ENCODE measurements around the gene BAZ2A. TPM values are rescaled to one million over a fixed set of nuclear protein-coding genes. Genes with fewer than 3 reads are reported as not detected.

Gene BAZ2A
- total and polyA plus RNA-seq, 2 experiments from 2014 or later = 109 to 111 TPM

GRCh38 chr12:56616244-56616643 is 13.9 kb downstream of the BAZ2A start:
- Histone ChIP-seq H2AFZ (no peak overlapping the region), H3K36me3 (ENCODE audit: insufficient read depth) (peaks cover 43% of the 10 kb centered on the region), H3K79me2 (replicated peaks; ENCODE audit: insufficient read depth) (peaks cover 52% of the 10 kb centered on the region), H3K9me2 (ENCODE audit: insufficient read depth) (no peaks in the 10 kb centered on the region), H3F3A (replicated peaks; ENCODE audit: low read depth) (peaks cover 6% of the 10 kb centered on the region), H3K27me3 (ENCODE audit: insufficient read depth) (no peaks in the 10 kb centered on the region), H3K4me3 (no peak overlapping the region), H4K20me1 (replicated peaks; ENCODE audit: insufficient read depth) (peaks cover 34% of the 10 kb centered on the region), H3K4me1 (ENCODE audit: insufficient read depth) (no peaks in the 10 kb centered on the region), H3K27ac (ENCODE audit: low read depth) (no peak overlapping the region), H3K4me2 (no peak overlapping the region)
- Mint-ChIP-seq H3K27me3 (ENCODE audit: insufficient read depth, low read depth, poor library complexity) (peaks cover 3% of the 10 kb centered on the region), H3K4me1 (no peaks in the 10 kb centered on the region), H3K9me3 (no peaks in the 10 kb centered on the region), H3K4me3 (no peak overlapping the region), H3K36me3 (ENCODE audit: low read depth) (peaks cover 65% of the 10 kb centered on the region), H3K27ac (peak overlapping the region; percentile 42; the same call in 1 of the 2 replicates)
- no peak for TF ChIP-seq EZH2phosphoT487 (IDR thresholded peaks at IDR 0.05; ENCODE audit: unreplicated experiment)
- TF ChIP-seq ETS1 (IDR thresholded peaks at IDR 0.05) = no peak
- TF ChIP-seq NANOG (IDR thresholded peaks at IDR 0.05; ENCODE audit: borderline replicate concordance) = no peak
- no peak for TF ChIP-seq STAT1 (IDR thresholded peaks at IDR 0.05; ENCODE audit: unreplicated experiment)
- TF ChIP-seq ZNF114 (CRISPR knock-in tag; IDR thresholded peaks at IDR 0.05) = no peak
- no peak for TF ChIP-seq CREB1 (CRISPR knock-in tag; IDR thresholded peaks at IDR 0.05; ENCODE audit: low read depth)
- no peak for TF ChIP-seq ZNF462 (CRISPR knock-in tag; IDR thresholded peaks at IDR 0.05)
- ATAC-seq = no peak
- DNase-seq (ENCODE audit: low spot score) = no peak
